H1 (cell line): ENCODE results near the gene SLC15A3. TPM values are rescaled to one million over a fixed set of nuclear protein-coding genes. Genes with fewer than 3 reads are reported as not detected.

Experiments used
- CTCF ChIA-PET: fragments of 300-600 bp; sonication (Branson Sonifier 250); formaldehyde crosslinking; loops from one replicate; lab custom pipeline; 2021; ENCODE audit not compliant: partially characterized antibody; lab: Charles Lee
- POLR2A ChIA-PET: fragments of 300-600 bp; sonication (Branson Sonifier 250); formaldehyde crosslinking; loops from one replicate; lab custom pipeline; 2021; ENCODE audit warnings: inconsistent platforms; ENCODE audit not compliant: partially characterized antibody; lab: Charles Lee
- DNase-seq, 2 experiments: peaks; one replicate each; pipeline versions ENCODE4 v3.0.0 to v3.0.0-alpha.2; 2010 to 2022; ENCODE audit warnings: low spot score in 2 of 2, low read depth in 1 of 2, mixed read lengths in 1 of 2
- FAIRE-seq: peaks from 2 replicates; lab custom pipeline; 2011; peaks lifted over from hg19 to GRCh38; lab: Jason Lieb, UNC
- H2AFZ ChIP-seq: 2 replicates; pipeline ENCODE4 v1.8.1; 2012; ENCODE audit warnings: low read length, inconsistent platforms
- H2AK5ac ChIP-seq: 2 replicates; pipeline ENCODE4 v1.6.1; 2013; ENCODE audit warnings: low read depth, low read length
- H2BK120ac ChIP-seq: replicated peaks from 2 replicates; pipeline ENCODE3; 2013; ENCODE audit warnings: low read depth, low read length, inconsistent platforms
- H2BK12ac ChIP-seq: 2 replicates; pipeline ENCODE4 v1.6.1; 2013; ENCODE audit warnings: low read depth, low read length
- H2BK15ac ChIP-seq: 2 replicates; pipeline ENCODE4 v1.6.1; 2013; ENCODE audit warnings: low read length
- H2BK20ac ChIP-seq: 2 replicates; pipeline ENCODE4 v1.6.1; 2013; ENCODE audit warnings: low read length
- H2BK5ac ChIP-seq: 2 replicates; pipeline ENCODE4 v1.6.1; 2013; ENCODE audit warnings: low read depth, low read length
- H3K14ac ChIP-seq: 2 replicates; pipeline ENCODE4 v1.6.1; 2013; ENCODE audit warnings: inconsistent platforms; ENCODE audit not compliant: insufficient read length
- H3K18ac ChIP-seq: 2 replicates; pipeline ENCODE4 v1.6.1; 2013; ENCODE audit warnings: low read length; ENCODE audit errors: extremely low read depth
- H3K23ac ChIP-seq: 2 replicates; pipeline ENCODE4 v1.6.1; 2013; ENCODE audit warnings: inconsistent platforms; ENCODE audit not compliant: insufficient read length
- H3K23me2 ChIP-seq: 2 replicates; pipeline ENCODE4 v1.6.1; 2013; ENCODE audit warnings: low read depth, low read length
- H3K27ac ChIP-seq: 2 replicates; pipeline ENCODE4 v1.6.1; 2011; ENCODE audit warnings: low read depth, low read length, inconsistent platforms
- H3K27me3 ChIP-seq, 4 experiments: replicated peaks in 1 of 4; 1 replicate in 1 of 4; 2 replicates in 3 of 4; pipeline versions ENCODE4 v1.6.1 to v1.8.1; 2011 to 2013; ENCODE audit warnings: low read length in 3 of 4, mild to moderate bottlenecking in 3 of 4, inconsistent platforms in 2 of 4, mixed read lengths in 2 of 4, moderate library complexity in 1 of 4; ENCODE audit not compliant: control insufficient read depth in 3 of 4, insufficient read depth in 3 of 4; ENCODE audit errors: extremely low read depth in 1 of 4
- H3K36me3 ChIP-seq, 4 experiments: 2 replicates each; pipeline versions ENCODE4 v1.6.1 to v1.8.1; 2011 to 2013; ENCODE audit warnings: mild to moderate bottlenecking in 4 of 4, low read length in 3 of 4, moderate library complexity in 2 of 4, control low read depth in 1 of 4, inconsistent platforms in 1 of 4; ENCODE audit not compliant: insufficient read depth in 4 of 4, control insufficient read depth in 2 of 4
- H3K4ac ChIP-seq: replicated peaks from 2 replicates; pipeline ENCODE3; 2013; ENCODE audit warnings: low read length, low read depth, mixed read lengths, inconsistent platforms; ENCODE audit not compliant: insufficient read length
- H3K4me1 ChIP-seq, 4 experiments: replicated peaks in 1 of 4; 1 replicate in 1 of 4; 2 replicates in 3 of 4; pipeline versions ENCODE4 v1.6.1 to v1.8.1; 2011 to 2013; ENCODE audit warnings: low read length in 3 of 4, inconsistent platforms in 2 of 4, mixed read lengths in 1 of 4; ENCODE audit not compliant: insufficient read depth in 4 of 4, control insufficient read depth in 3 of 4
- H3K4me2 ChIP-seq, 2 experiments: 2 replicates each; pipeline versions ENCODE4 v1.6.1 to v1.8.1; 2011 to 2013; ENCODE audit warnings: low read depth in 2 of 2, low read length in 2 of 2, control low read depth in 1 of 2, inconsistent platforms in 1 of 2, mild to moderate bottlenecking in 1 of 2; ENCODE audit not compliant: insufficient read depth in 1 of 2
- H3K4me3 ChIP-seq, 4 experiments: fragments of 200-600, 300-600 bp in 1 of 4; sonication (generic), shearing (Covaris generic), sonication (Bioruptor Twin) in 1 of 4; 2 replicates each; pipeline versions ENCODE4 v1.5.1 to v1.8.1; 2011 to 2016; ENCODE audit warnings: low read length in 4 of 4, low read depth in 3 of 4, control low read depth in 2 of 4, inconsistent platforms in 2 of 4, mild to moderate bottlenecking in 2 of 4, mixed read lengths in 1 of 4, moderate library complexity in 1 of 4; ENCODE audit not compliant: insufficient read depth in 2 of 4; ENCODE audit errors: extremely low read depth in 1 of 4
- H3K56ac ChIP-seq: replicated peaks from 2 replicates; pipeline ENCODE3; 2013; ENCODE audit warnings: low read depth, mild to moderate bottlenecking, mixed read lengths, low read length, inconsistent platforms; ENCODE audit not compliant: insufficient read length
- H3K79me1 ChIP-seq: 2 replicates; pipeline ENCODE4 v1.6.1; 2013; ENCODE audit warnings: low read depth, low read length, control low read depth
- H3K79me2 ChIP-seq, 2 experiments: 2 replicates each; pipeline versions ENCODE4 v1.6.1 to v1.8.1; 2012 to 2013; ENCODE audit warnings: low read length in 2 of 2, mild to moderate bottlenecking in 2 of 2, inconsistent platforms in 1 of 2; ENCODE audit not compliant: insufficient read depth in 2 of 2, control insufficient read depth in 1 of 2
- H3K9ac ChIP-seq, 4 experiments: replicated peaks in 1 of 4; 1 replicate in 1 of 4; 2 replicates in 3 of 4; pipeline versions ENCODE4 v1.6.1 to v1.8.1; 2011 to 2013; ENCODE audit warnings: low read depth in 3 of 4, low read length in 3 of 4, control low read depth in 2 of 4, mild to moderate bottlenecking in 2 of 4, moderate library complexity in 2 of 4, inconsistent platforms in 1 of 4; ENCODE audit errors: extremely low read depth in 1 of 4
- H3K9me3 ChIP-seq, 2 experiments: 2 replicates each; pipeline versions ENCODE4 v1.6.1 to v1.8.1; 2012 to 2013; ENCODE audit warnings: mild to moderate bottlenecking in 2 of 2, moderate library complexity in 2 of 2, control low read depth in 1 of 2, inconsistent platforms in 1 of 2, low read depth in 1 of 2, low read length in 1 of 2, mixed read lengths in 1 of 2; ENCODE audit not compliant: insufficient read depth in 2 of 2
- H4K20me1 ChIP-seq, 2 experiments: replicated peaks in 1 of 2; 2 replicates each; pipeline versions ENCODE3 to v1.8.1; 2011 to 2013; ENCODE audit warnings: inconsistent platforms in 2 of 2, low read length in 2 of 2, mild to moderate bottlenecking in 1 of 2; ENCODE audit not compliant: insufficient read depth in 2 of 2, control insufficient read depth in 1 of 2
- H4K5ac ChIP-seq: 2 replicates; pipeline ENCODE4 v1.6.1; 2013; ENCODE audit warnings: low read length, low read depth, mixed read lengths, inconsistent platforms; ENCODE audit not compliant: insufficient read length
- H4K8ac ChIP-seq: 2 replicates; pipeline ENCODE4 v1.8.0; 2013; ENCODE audit warnings: mild to moderate bottlenecking, moderate library complexity, low read length, inconsistent platforms; ENCODE audit not compliant: insufficient read depth; ENCODE audit errors: extremely low read depth
- H4K91ac ChIP-seq: replicated peaks from 2 replicates; pipeline ENCODE3; 2013; ENCODE audit warnings: low read length, mixed read lengths, inconsistent platforms; ENCODE audit not compliant: insufficient read length
- ASH2L ChIP-seq: fragments of 200-600, 300-600 bp; sonication (generic); IDR thresholded peaks from one replicate; pipeline ENCODE4 v1.7.1; 2017; ENCODE audit warnings: low read length
- ATF2 ChIP-seq: IDR thresholded peaks from 2 replicates; pipeline ENCODE4 v1.6.1; 2012; ENCODE audit warnings: low read length, inconsistent platforms
- CEBPB ChIP-seq: IDR thresholded peaks from 2 replicates; pipeline ENCODE4 v1.6.1; 2012; ENCODE audit warnings: low read depth, low read length
- CREB1 ChIP-seq: IDR thresholded peaks from 2 replicates; pipeline ENCODE4 v1.6.1; 2012; ENCODE audit warnings: inconsistent platforms
- EZH2 ChIP-seq: fragments of 200-600 bp; sonication (generic); IDR thresholded peaks from 2 replicates; pipeline ENCODE4 v1.7.1; 2012; ENCODE audit warnings: low read depth, mild to moderate bottlenecking, moderate library complexity, low read length, inconsistent platforms; ENCODE audit not compliant: severe bottlenecking
- JUND ChIP-seq: IDR thresholded peaks from 2 replicates; pipeline ENCODE4 v1.6.1; 2011; ENCODE audit warnings: mild to moderate bottlenecking, improper control_type of control experiment, low read length
- RFX5 ChIP-seq: IDR thresholded peaks from 2 replicates; pipeline ENCODE4 v1.6.1; 2011; ENCODE audit warnings: low read depth, low read length, improper control_type of control experiment, borderline replicate concordance
- SAP30 ChIP-seq: fragments of 300-600 bp; sonication (generic); IDR thresholded peaks from 2 replicates; pipeline ENCODE4 v1.7.1; 2012; ENCODE audit warnings: low read length, moderate library complexity, mild to moderate bottlenecking, inconsistent platforms; ENCODE audit not compliant: insufficient read depth, insufficient replicate concordance
- SIN3A ChIP-seq, 2 experiments: IDR thresholded peaks in 1 of 2; conservative IDR thresholded peaks in 1 of 2; 2 replicates each; pipeline ENCODE4 v1.6.1; 2011 to 2012; ENCODE audit warnings: low read length in 2 of 2, improper control_type of control experiment in 1 of 2, low read depth in 1 of 2, mild to moderate bottlenecking in 1 of 2
- SIRT6 ChIP-seq: IDR thresholded peaks from one replicate; pipeline ENCODE4 v1.7.1; 2012; ENCODE audit warnings: low read length, inconsistent platforms
- TAF1 ChIP-seq: IDR thresholded peaks from 2 replicates; pipeline ENCODE4 v1.6.1; 2011; ENCODE audit warnings: mild to moderate bottlenecking, low read depth, low read length
- TAF7 ChIP-seq: optimal IDR thresholded peaks from 2 replicates; pipeline ENCODE3; 2011; ENCODE audit warnings: low read depth, mild to moderate bottlenecking, inconsistent platforms, low read length, moderate library complexity, borderline replicate concordance
- WGBS, 2 experiments: shearing (Covaris generic) in 1 of 2; methylation state at CpG; one replicate each; pipeline versions ENCODE4 v1.1.6 to v1.1.7; 2013 to 2015; ENCODE audit warnings: low lambda C conversion rate in 2 of 2, mixed read lengths in 2 of 2, inconsistent platforms in 1 of 2, low coverage in 1 of 2, missing lambda C conversion rate in 1 of 2; ENCODE audit not compliant: insufficient replicate concordance in 2 of 2, insufficient coverage in 1 of 2, insufficient read length in 1 of 2; ENCODE audit errors: extremely low coverage in 1 of 2, missing lambda C conversion rate in 1 of 2; 5-methylcytosine and 5-hydroxymethylcytosine counted together
- polyA plus RNA-seq, 7 experiments: library from polyadenylated mRNA; depleted of rRNA in 3 of 7; stranded (reverse) in 5 of 7; unstranded in 2 of 7; fragments of >200 nt in 5 of 7; fragments of 200-250 nt in 2 of 7; gene quantifications; 1 replicate in 5 of 7; 2 replicates in 1 of 7; 4 replicates in 1 of 7; pipeline versions ENCODE4 v1.2.1 to v1.2.3, GENCODE V29; 2011 to 2013; ENCODE audit warnings: missing spikeins in 2 of 7, mixed read lengths in 2 of 7
- total RNA-seq: library from RNA; stranded (reverse); fragmentation: NEBNext Ultra II Directional; extraction: Animal tissue kit (Norgen Biotek cat#: 25700); gene quantifications from 2 replicates; pipeline ENCODE4 v1.2.1, GENCODE V29; 2021

The SLC15A3 gene
- total and polyA plus RNA-seq, 2 of the 8 experiments (the other 6 are each of a cell fraction or from before 2014, with no cell fraction given): 25.8 to 31.0 TPM

GRCh38 chr11:60937144-60937527 lies 14.8 kb downstream of the SLC15A3 start:
- Histone ChIP-seq H3K27me3 (no peaks in the 10 kb centered on the region), H3K23me2 (no peaks in the 10 kb centered on the region), H3K79me1 (no peaks in the 10 kb centered on the region), H3K36me3 (peaks cover 0 to 20% (median 6%) of the 10 kb centered on the region in 4 experiments; a peak in 6 of 8 replicates), H4K8ac (no peak overlapping the region; the same call in 1 of the 2 replicates), H2BK5ac (no peak overlapping the region), H4K91ac (no peak overlapping the region), H4K20me1 (peaks cover 3 to 6% of the 10 kb centered on the region in 2 experiments), H2BK15ac (no peak overlapping the region), H3K27ac (no peak overlapping the region), H3K9ac (no peak overlapping the region), H3K14ac (no peak overlapping the region), H3K4me1 (peaks cover 0 to 3% (median 1%) of the 10 kb centered on the region in 4 experiments; a peak in 4 of 7 replicates), H2BK120ac (no peak overlapping the region), H3K4me3 (no peak overlapping the region), H3K23ac (no peak overlapping the region), H2BK20ac (no peak overlapping the region), H2AK5ac (no peak overlapping the region), H2AFZ (no peak overlapping the region), H3K79me2 (no peaks in the 10 kb centered on the region), H3K56ac (no peak overlapping the region), H3K4ac (no peak overlapping the region), H3K4me2 (no peak overlapping the region), H4K5ac (no peak overlapping the region), H3K18ac (no peak overlapping the region), H3K9me3 (no peaks in the 10 kb centered on the region), H2BK12ac (no peak overlapping the region)
- TF ChIP-seq EZH2 (no peak), SAP30 (no peak), TAF7 (no peak), CREB1 (no peak), RFX5 (no peak), SIRT6 (no peak), TAF1 (no peak), CEBPB (no peak), ATF2 (no peak), ASH2L (no peak), SIN3A (conservative IDR thresholded peaks at IDR 0.05 in 1 of 2, IDR thresholded peaks at IDR 0.05 in 1 of 2; ENCODE audit: low read depth in 1 of 2, low read length in 2 of 2) (no peak), JUND (no peak)
- FAIRE-seq (no peak), DNase-seq (no peak)
- CTCF ChIA-PET: interaction anchor here (0.9 to 1.7 kb wide), 4 partner anchors 8 to 59 kb away, joined by 3 to 4 read pairs (median 4); no protein-coding TSS in a partner anchor
- POLR2A ChIA-PET: interaction anchor here (0.7 to 2.1 kb wide), 4 partner anchors 8 to 24 kb away, joined by 3 to 7 read pairs (median 3); no protein-coding TSS in a partner anchor
- WGBS, 2 experiments: 86% methylated on average over 12 of the region's 12 CpGs; no CpG with 5 or more reads in 1 of the 2 experiments
